OCI-LY1 (cell line): ENCODE results near the gene MAD1L1.
A peak's percentile ranks its signal among the peaks of the same experiment; 100 is the strongest.

Source experiments
- H2AFZ ChIP-seq: fragments of 200-600 bp; sonication (generic), shearing (Covaris generic); 2 replicates; pipeline ENCODE4 v1.6.0; 2014; ENCODE audit warnings: antibody characterized with exemption, mild to moderate bottlenecking, low read length
- H3F3A ChIP-seq: fragments of 200-600 bp; sonication (generic), shearing (Covaris generic); 2 replicates; pipeline ENCODE4 v1.6.0; 2014; ENCODE audit warnings: mild to moderate bottlenecking, antibody characterized with exemption, low read length, moderate library complexity; ENCODE audit not compliant: insufficient read depth
- H3K27ac ChIP-seq: fragments of 200-600 bp; sonication (generic); 2 replicates; pipeline ENCODE4 v1.5.1; 2014; ENCODE audit warnings: low read length, mixed run types, mild to moderate bottlenecking, low read depth; ENCODE audit not compliant: poor library complexity, severe bottlenecking
- H3K27me3 ChIP-seq: fragments of 200-600 bp; sonication (generic); 2 replicates; pipeline ENCODE4 v1.6.0; 2014; ENCODE audit warnings: antibody characterized with exemption, mild to moderate bottlenecking, low read length, moderate library complexity; ENCODE audit not compliant: insufficient read depth
- H3K36me3 ChIP-seq: fragments of 200-600 bp; sonication (generic); 2 replicates; pipeline ENCODE4 v1.6.1; 2014; ENCODE audit warnings: mild to moderate bottlenecking, antibody characterized with exemption, low read length, moderate library complexity, mixed read lengths; ENCODE audit not compliant: insufficient read depth
- H3K4me1 ChIP-seq: fragments of 200-600 bp; sonication (generic); 2 replicates; pipeline ENCODE4 v1.5.1; 2014; ENCODE audit warnings: mild to moderate bottlenecking, low read length, moderate library complexity; ENCODE audit not compliant: insufficient read depth, severe bottlenecking
- H3K4me2 ChIP-seq: fragments of 200-600 bp; sonication (generic), shearing (Covaris generic); 2 replicates; pipeline ENCODE4 v1.6.1; 2014; ENCODE audit warnings: low read length
- H3K4me3 ChIP-seq: fragments of 200-600 bp; sonication (generic); 2 replicates; pipeline ENCODE4 v1.5.1; 2014; ENCODE audit warnings: low read length, low read depth, mild to moderate bottlenecking, mixed read lengths; ENCODE audit not compliant: poor library complexity, severe bottlenecking
- H3K79me2 ChIP-seq: fragments of 200-600 bp; shearing (Covaris generic); 2 replicates; pipeline ENCODE4 v1.6.1; 2016; ENCODE audit warnings: mixed run types, low read length, mixed read lengths; ENCODE audit not compliant: insufficient read depth
- H3K9ac ChIP-seq: fragments of 200-600 bp; sonication (generic), shearing (Covaris generic); 2 replicates; pipeline ENCODE4 v1.6.1; 2014; ENCODE audit warnings: mild to moderate bottlenecking, low read length, mixed read lengths
- H3K9me2 ChIP-seq: fragments of 200-600 bp; sonication (generic), shearing (Covaris generic); 2 replicates; pipeline ENCODE4 v1.6.1; 2014; ENCODE audit warnings: low read depth, mild to moderate bottlenecking, low read length, mixed read lengths
- H3K9me3 ChIP-seq: fragments of 200-600 bp; shearing (Covaris generic); 2 replicates; pipeline ENCODE4 v1.6.1; 2014; ENCODE audit warnings: low read length, mixed read lengths
- H4K20me1 ChIP-seq: fragments of 200-600 bp; sonication (generic), shearing (Covaris generic); 2 replicates; pipeline ENCODE4 v1.6.0; 2016; ENCODE audit warnings: mild to moderate bottlenecking, low read length; ENCODE audit not compliant: insufficient read depth
- CTCF ChIP-seq: fragments of 200-600 bp; sonication (generic), shearing (Covaris generic); IDR thresholded peaks from 2 replicates; pipeline ENCODE4 v1.5.1; 2017; ENCODE audit warnings: mild to moderate bottlenecking, antibody characterized with exemption, low read length, moderate library complexity, mixed read lengths
- EZH2 ChIP-seq: fragments of 200-600 bp; sonication (generic), shearing (Covaris generic); IDR thresholded peaks from 2 replicates; pipeline ENCODE4 v1.8.0; 2017; ENCODE audit warnings: borderline replicate concordance, mixed run types, mild to moderate bottlenecking, antibody characterized with exemption, low read length, moderate library complexity, mixed read lengths

MAD1L1 gene

GRCh38 chr7:2156756-2157472 is 75.8 kb downstream of the MAD1L1 start:
- Histone ChIP-seq H3K4me1 (peaks cover 36% of the 10 kb centered on the region), H3K9me2 (no peaks in the 10 kb centered on the region), H3K27ac (peak overlapping the region; percentile 96), H3K9ac (peak overlapping the region; percentile 46; the same call in 1 of the 2 replicates), H3K4me2 (peak overlapping the region; percentile 45; the same call in 1 of the 2 replicates), H3K27me3 (no peaks in the 10 kb centered on the region), H4K20me1 (no peaks in the 10 kb centered on the region), H3F3A (peaks cover 5% of the 10 kb centered on the region; the same call in 1 of the 2 replicates), H2AFZ (no peak overlapping the region), H3K79me2 (no peaks in the 10 kb centered on the region), H3K9me3 (no peaks in the 10 kb centered on the region), H3K4me3 (no peak overlapping the region), H3K36me3 (0 out of 2 replicates have a peak, but pooled peaks cover 7% of the 10 kb centered on the region)
- TF ChIP-seq EZH2 (no peak), CTCF (no peak)

DNA sequence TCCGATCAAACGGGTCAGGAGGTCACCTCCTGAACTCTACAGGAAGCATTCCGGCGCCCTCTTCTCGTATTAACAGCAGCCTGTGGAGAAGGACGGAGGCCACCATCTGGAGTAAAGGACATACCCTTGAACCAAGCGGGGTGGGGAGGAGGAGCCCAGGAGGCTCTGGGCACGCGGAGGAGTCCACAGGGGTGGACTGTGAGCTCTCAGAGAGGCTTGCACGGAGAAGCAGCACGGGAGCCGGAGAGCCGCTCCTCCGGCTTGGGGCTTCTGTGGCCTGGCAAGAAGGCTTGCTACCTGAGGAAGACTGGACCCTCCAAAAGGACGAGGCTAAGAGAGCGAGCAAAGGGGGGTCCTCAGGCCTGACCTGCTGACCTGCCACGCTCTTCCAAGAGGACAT is 77.9 kb downstream of the MAD1L1 start:
- Histone ChIP-seq H3F3A (peaks cover 5% of the 10 kb centered on the region; the same call in 1 of the 2 replicates), H3K9me3 (no peaks in the 10 kb centered on the region), H3K4me2 (no peak overlapping the region), H3K79me2 (no peaks in the 10 kb centered on the region; the same call in 1 of the 2 replicates), H3K27me3 (no peaks in the 10 kb centered on the region), H3K4me1 (peaks cover 34% of the 10 kb centered on the region), H3K36me3 (0 out of 2 replicates have a peak, but pooled peaks cover 7% of the 10 kb centered on the region), H2AFZ (no peak overlapping the region), H3K9ac (no peak overlapping the region), H3K27ac (no peak overlapping the region), H3K4me3 (no peak overlapping the region), H3K9me2 (no peaks in the 10 kb centered on the region), H4K20me1 (no peaks in the 10 kb centered on the region)
- TF ChIP-seq CTCF (no peak), EZH2 (no peak)

DNA sequence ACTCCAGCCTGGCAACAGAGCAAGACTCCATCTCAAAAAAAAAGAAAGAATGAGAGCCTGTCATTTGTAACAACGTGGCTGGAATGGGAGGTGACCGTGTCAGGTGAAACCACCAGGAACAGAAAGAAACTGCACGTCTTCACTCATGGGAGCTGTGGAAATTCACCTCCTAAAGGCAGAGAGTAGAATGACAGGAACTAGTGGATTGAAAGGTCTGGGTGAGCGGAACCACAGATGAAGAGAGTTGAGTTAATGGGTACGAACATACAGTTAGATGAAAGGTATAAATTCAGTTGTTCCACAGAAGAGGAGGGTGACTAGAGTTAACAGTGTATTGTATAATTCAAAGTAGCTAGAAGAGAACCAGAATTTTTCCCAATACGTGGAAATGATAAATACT is 78.6 kb downstream of the MAD1L1 start:
- Histone ChIP-seq H3K36me3 (0 out of 2 replicates have a peak, but pooled peaks cover 7% of the 10 kb centered on the region), H3F3A (peaks cover 5% of the 10 kb centered on the region; the same call in 1 of the 2 replicates)
- TF ChIP-seq EZH2 (no peak), CTCF (no peak)

More for the DNA sequence above, 78.6 kb downstream of the MAD1L1 start:
- no peaks in the 10 kb centered on the region for H3K27me3 ChIP-seq
- H3K79me2 ChIP-seq = no peaks in the 10 kb centered on the region; the same call in 1 of the 2 replicates
- H3K27ac ChIP-seq = no peak overlapping the region
- H3K9me2 ChIP-seq = no peaks in the 10 kb centered on the region
- H3K4me1 ChIP-seq = peaks cover 27% of the 10 kb centered on the region
- no peak overlapping the region for H3K4me2 ChIP-seq
- no peaks in the 10 kb centered on the region for H3K9me3 ChIP-seq
- H3K4me3 ChIP-seq = no peak overlapping the region
- no peaks in the 10 kb centered on the region for H4K20me1 ChIP-seq
- H2AFZ ChIP-seq = no peak overlapping the region
- no peak overlapping the region for H3K9ac ChIP-seq
